HEK293 (cell line): Measurements from ENCODE around the gene TMEM114.

ENCODE experiments used
- CTCF ChIA-PET: fragments of 350-600 bp; formaldehyde crosslinking; extraction: SDS; loops from one replicate; lab custom pipeline; 2021; ENCODE audit warnings: antibody characterized with exemption; lab: Yijun Ruan, JAX
- POLR2A ChIA-PET: fragments of 300-600 bp; formaldehyde crosslinking; extraction: SDS; loops from one replicate; lab custom pipeline; 2020; ENCODE audit warnings: antibody characterized with exemption, inconsistent platforms; lab: Yijun Ruan, JAX
- H3K27ac ChIP-seq: fragments of 200-500 bp; sonication (Bioruptor generic); 2 replicates; pipeline ENCODE4 v1.5.1; 2014; ENCODE audit warnings: low read depth, low read length, control low read depth, inconsistent platforms; ENCODE audit errors: extremely low read depth
- H3K36me3 ChIP-seq, 2 experiments: fragments of 200-500 bp in 1 of 2; sonication (Bioruptor generic) in 1 of 2; 1 replicate in 1 of 2; 2 replicates in 1 of 2; pipeline ENCODE4 v1.5.1; 2014 to 2017; ENCODE audit warnings: inconsistent platforms in 2 of 2, low read length in 2 of 2; ENCODE audit not compliant: control insufficient read depth in 2 of 2, insufficient read depth in 1 of 2
- H3K4me1 ChIP-seq: fragments of 200-500 bp; sonication (Bioruptor generic); 2 replicates; pipeline ENCODE4 v1.5.1; 2014; ENCODE audit warnings: mild to moderate bottlenecking, low read length, inconsistent platforms; ENCODE audit not compliant: control insufficient read depth, insufficient read depth
- H3K4me3 ChIP-seq: 2 replicates; pipeline ENCODE4 v1.5.1; 2011; ENCODE audit warnings: low read depth, mild to moderate bottlenecking, control low read depth, low read length, moderate library complexity
- H3K9me3 ChIP-seq: fragments of 200-500 bp; sonication (Bioruptor generic); 2 replicates; pipeline ENCODE4 v1.5.1; 2014; ENCODE audit warnings: low read depth, low read length, inconsistent platforms; ENCODE audit not compliant: control insufficient read depth, insufficient read depth
- FEZF1 ChIP-seq: fragments of 450-650 bp; formaldehyde crosslinking; IDR thresholded peaks from 2 replicates; pipeline ENCODE4 v1.5.1; 2016; ENCODE audit warnings: missing biosample characterization, missing genetic modification characterization
- KLF9 ChIP-seq: fragments of 450-650 bp; formaldehyde crosslinking; IDR thresholded peaks from 2 replicates; pipeline ENCODE4 v1.5.1; 2016; ENCODE audit warnings: missing biosample characterization, missing genetic modification characterization, low read depth
- OSR2 ChIP-seq: fragments of 450-650 bp; formaldehyde crosslinking; IDR thresholded peaks from 2 replicates; pipeline ENCODE4 v1.5.1; 2016; ENCODE audit warnings: missing biosample characterization, missing genetic modification characterization
- OVOL3 ChIP-seq: fragments of 450-650 bp; formaldehyde crosslinking; IDR thresholded peaks from 2 replicates; pipeline ENCODE4 v1.5.1; 2016; ENCODE audit warnings: missing biosample characterization, missing genetic modification characterization
- PBX3 ChIP-seq: sonication (generic); formaldehyde crosslinking; IDR thresholded peaks from 2 replicates; pipeline ENCODE4 v1.8.1; 2022; ENCODE audit warnings: mild to moderate bottlenecking, moderate library complexity, missing genetic modification reagents
- PRDM4 ChIP-seq: fragments of 450-650 bp; formaldehyde crosslinking; IDR thresholded peaks from 2 replicates; pipeline ENCODE4 v1.5.1; 2017; ENCODE audit warnings: missing biosample characterization, missing genetic modification characterization
- SETDB1 ChIP-seq: IDR thresholded peaks from one replicate; pipeline ENCODE4 v1.6.1; 2017; ENCODE audit warnings: mild to moderate bottlenecking, low read length, moderate library complexity, mixed read lengths; ENCODE audit not compliant: insufficient read length
- YY2 ChIP-seq: fragments of 450-650 bp; formaldehyde crosslinking; IDR thresholded peaks from 2 replicates; pipeline ENCODE4 v1.5.1; 2016; ENCODE audit warnings: missing biosample characterization, missing genetic modification characterization
- ZBTB17 ChIP-seq: fragments of 450-650 bp; formaldehyde crosslinking; IDR thresholded peaks from 2 replicates; pipeline ENCODE4 v1.5.1; 2016; ENCODE audit warnings: missing biosample characterization, missing genetic modification characterization
- ZNF211 ChIP-seq: fragments of 450-650 bp; formaldehyde crosslinking; IDR thresholded peaks from 2 replicates; pipeline ENCODE4 v1.5.1; 2016; ENCODE audit warnings: low read depth, missing biosample characterization, missing genetic modification characterization
- ZNF266 ChIP-seq: fragments of 450-650 bp; formaldehyde crosslinking; IDR thresholded peaks from 2 replicates; pipeline ENCODE4 v1.5.1; 2016; ENCODE audit warnings: missing biosample characterization, missing genetic modification characterization, low read depth
- ZNF324 ChIP-seq: fragments of 450-650 bp; formaldehyde crosslinking; IDR thresholded peaks from 2 replicates; pipeline ENCODE4 v1.5.1; 2016; ENCODE audit warnings: missing biosample characterization, missing genetic modification characterization
- ZNF37A ChIP-seq: fragments of 450-650 bp; IDR thresholded peaks from 2 replicates; pipeline ENCODE4 v1.5.1; 2018; ENCODE audit warnings: missing biosample characterization, missing genetic modification characterization
- ZNF549 ChIP-seq: fragments of 450-650 bp; IDR thresholded peaks from 2 replicates; pipeline ENCODE4 v1.5.1; 2018; ENCODE audit warnings: missing biosample characterization, missing genetic modification characterization, mild to moderate bottlenecking, inconsistent platforms, moderate library complexity
- ZNF558 ChIP-seq: fragments of 450-650 bp; formaldehyde crosslinking; IDR thresholded peaks from 2 replicates; pipeline ENCODE4 v1.5.1; 2016; ENCODE audit warnings: missing biosample characterization, missing genetic modification characterization
- ZNF560 ChIP-seq: fragments of 450-650 bp; formaldehyde crosslinking; IDR thresholded peaks from 2 replicates; pipeline ENCODE4 v1.5.1; 2017; ENCODE audit warnings: missing biosample characterization, missing genetic modification characterization, borderline replicate concordance
- TF ChIP-seq, protein P1 (sequence below): fragments of 450-650 bp; formaldehyde crosslinking; IDR thresholded peaks from 2 replicates; pipeline ENCODE4 v1.5.1; 2016; ENCODE audit warnings: missing biosample characterization, missing genetic modification characterization
- TF ChIP-seq, protein P2 (sequence below): fragments of 450-650 bp; formaldehyde crosslinking; IDR thresholded peaks from 2 replicates; pipeline ENCODE4 v1.5.1; 2016; ENCODE audit warnings: missing biosample characterization, missing genetic modification characterization
- TF ChIP-seq, protein P3 (sequence below): fragments of 450-650 bp; formaldehyde crosslinking; IDR thresholded peaks from 2 replicates; pipeline ENCODE4 v1.5.1; 2017; ENCODE audit warnings: missing biosample characterization, missing genetic modification characterization

Gene TMEM114

DNA sequence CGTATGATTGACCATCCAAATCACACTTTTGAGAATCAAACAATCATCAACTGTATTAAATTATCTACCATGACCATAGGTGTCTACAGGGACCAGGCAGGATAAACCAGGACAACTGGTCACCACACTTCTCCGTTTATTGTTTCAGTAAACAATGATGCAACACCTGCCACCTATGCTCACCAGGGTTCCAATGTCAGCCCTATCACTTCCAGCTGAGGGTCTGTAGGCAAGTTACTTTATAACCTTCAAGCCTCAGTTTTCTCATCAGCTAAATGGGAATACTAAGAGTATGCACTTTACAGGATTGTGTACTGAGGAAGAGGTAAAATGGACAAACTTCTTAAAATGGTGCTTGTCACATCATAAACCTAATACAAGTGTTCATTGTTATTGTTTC, 14.9 kb downstream of the TMEM114 start:
- TF ChIP-seq ZNF211 (no peak), OSR2 (tag by site-specific recombination) (no peak), ZNF37A (tag by site-specific recombination) (no peak), ZNF266 (tag by site-specific recombination) (no peak), ZNF558 (no peak), PBX3 (no peak), SETDB1 (no peak), ZNF324 (tag by site-specific recombination) (no peak), YY2 (no peak), PRDM4 (tag by site-specific recombination) (no peak), FEZF1 (tag by site-specific recombination) (no peak), ZNF549 (tag by site-specific recombination) (no peak), ZBTB17 (no peak), OVOL3 (tag by site-specific recombination) (no peak), ZNF560 (no peak), KLF9 (tag by site-specific recombination) (no peak)
- TF ChIP-seq, protein P1, sequence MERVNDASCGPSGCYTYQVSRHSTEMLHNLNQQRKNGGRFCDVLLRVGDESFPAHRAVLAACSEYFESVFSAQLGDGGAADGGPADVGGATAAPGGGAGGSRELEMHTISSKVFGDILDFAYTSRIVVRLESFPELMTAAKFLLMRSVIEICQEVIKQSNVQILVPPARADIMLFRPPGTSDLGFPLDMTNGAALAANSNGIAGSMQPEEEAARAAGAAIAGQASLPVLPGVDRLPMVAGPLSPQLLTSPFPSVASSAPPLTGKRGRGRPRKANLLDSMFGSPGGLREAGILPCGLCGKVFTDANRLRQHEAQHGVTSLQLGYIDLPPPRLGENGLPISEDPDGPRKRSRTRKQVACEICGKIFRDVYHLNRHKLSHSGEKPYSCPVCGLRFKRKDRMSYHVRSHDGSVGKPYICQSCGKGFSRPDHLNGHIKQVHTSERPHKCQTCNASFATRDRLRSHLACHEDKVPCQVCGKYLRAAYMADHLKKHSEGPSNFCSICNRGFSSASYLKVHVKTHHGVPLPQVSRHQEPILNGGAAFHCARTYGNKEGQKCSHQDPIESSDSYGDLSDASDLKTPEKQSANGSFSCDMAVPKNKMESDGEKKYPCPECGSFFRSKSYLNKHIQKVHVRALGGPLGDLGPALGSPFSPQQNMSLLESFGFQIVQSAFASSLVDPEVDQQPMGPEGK (tag by site-specific recombination) = no peak
- TF ChIP-seq, protein P2, sequence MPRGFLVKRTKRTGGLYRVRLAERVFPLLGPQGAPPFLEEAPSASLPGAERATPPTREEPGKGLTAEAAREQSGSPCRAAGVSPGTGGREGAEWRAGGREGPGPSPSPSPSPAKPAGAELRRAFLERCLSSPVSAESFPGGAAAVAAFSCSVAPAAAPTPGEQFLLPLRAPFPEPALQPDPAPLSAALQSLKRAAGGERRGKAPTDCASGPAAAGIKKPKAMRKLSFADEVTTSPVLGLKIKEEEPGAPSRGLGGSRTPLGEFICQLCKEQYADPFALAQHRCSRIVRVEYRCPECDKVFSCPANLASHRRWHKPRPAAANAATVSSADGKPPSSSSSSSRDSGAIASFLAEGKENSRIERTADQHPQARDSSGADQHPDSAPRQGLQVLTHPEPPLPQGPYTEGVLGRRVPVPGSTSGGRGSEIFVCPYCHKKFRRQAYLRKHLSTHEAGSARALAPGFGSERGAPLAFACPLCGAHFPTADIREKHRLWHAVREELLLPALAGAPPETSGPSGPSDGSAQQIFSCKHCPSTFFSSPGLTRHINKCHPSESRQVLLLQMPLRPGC = no peak
- TF ChIP-seq, protein P3, sequence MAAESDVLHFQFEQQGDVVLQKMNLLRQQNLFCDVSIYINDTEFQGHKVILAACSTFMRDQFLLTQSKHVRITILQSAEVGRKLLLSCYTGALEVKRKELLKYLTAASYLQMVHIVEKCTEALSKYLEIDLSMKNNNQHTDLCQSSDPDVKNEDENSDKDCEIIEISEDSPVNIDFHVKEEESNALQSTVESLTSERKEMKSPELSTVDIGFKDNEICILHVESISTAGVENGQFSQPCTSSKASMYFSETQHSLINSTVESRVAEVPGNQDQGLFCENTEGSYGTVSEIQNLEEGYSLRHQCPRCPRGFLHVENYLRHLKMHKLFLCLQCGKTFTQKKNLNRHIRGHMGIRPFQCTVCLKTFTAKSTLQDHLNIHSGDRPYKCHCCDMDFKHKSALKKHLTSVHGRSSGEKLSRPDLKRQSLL (tag by site-specific recombination) = no peak
- Histone ChIP-seq H3K4me3 (no peak overlapping the region), H3K9me3 (no peaks in the 10 kb centered on the region), H3K27ac (no peak overlapping the region), H3K36me3 (no peaks in the 10 kb centered on the region), H3K4me1 (no peaks in the 10 kb centered on the region)
- ChIA-PET POLR2A (no interaction called here), CTCF (interaction anchor here (1.4 kb wide), 1 partner anchor 60 kb away, joined by 8 read pairs; no protein-coding TSS in a partner anchor)
